Muscle of back (tissue), 11 donors: Measurements from ENCODE around the gene GUCY1B1. TPM values are rescaled to one million over a fixed set of nuclear protein-coding genes. Genes with fewer than 3 reads are reported as not detected.

ENCODE experiments used
- DNase-seq, 3 donors: peaks; one replicate each; pipeline versions ENCODE4 v3.0.0 to v3.0.0-alpha.2; 2013
- polyA plus RNA-seq, 10 donors: library from polyadenylated mRNA; unstranded; fragments of 120-200 nt; gene quantifications; one replicate each; pipeline ENCODE4 v1.2.1, GENCODE V29; 2013; ENCODE audit not compliant: insufficient read length in 10 of 10

The GUCY1B1 gene
- polyA plus RNA-seq, 10 donors, result 17.5 to 26.2 (median 23.5) TPM

DNA sequence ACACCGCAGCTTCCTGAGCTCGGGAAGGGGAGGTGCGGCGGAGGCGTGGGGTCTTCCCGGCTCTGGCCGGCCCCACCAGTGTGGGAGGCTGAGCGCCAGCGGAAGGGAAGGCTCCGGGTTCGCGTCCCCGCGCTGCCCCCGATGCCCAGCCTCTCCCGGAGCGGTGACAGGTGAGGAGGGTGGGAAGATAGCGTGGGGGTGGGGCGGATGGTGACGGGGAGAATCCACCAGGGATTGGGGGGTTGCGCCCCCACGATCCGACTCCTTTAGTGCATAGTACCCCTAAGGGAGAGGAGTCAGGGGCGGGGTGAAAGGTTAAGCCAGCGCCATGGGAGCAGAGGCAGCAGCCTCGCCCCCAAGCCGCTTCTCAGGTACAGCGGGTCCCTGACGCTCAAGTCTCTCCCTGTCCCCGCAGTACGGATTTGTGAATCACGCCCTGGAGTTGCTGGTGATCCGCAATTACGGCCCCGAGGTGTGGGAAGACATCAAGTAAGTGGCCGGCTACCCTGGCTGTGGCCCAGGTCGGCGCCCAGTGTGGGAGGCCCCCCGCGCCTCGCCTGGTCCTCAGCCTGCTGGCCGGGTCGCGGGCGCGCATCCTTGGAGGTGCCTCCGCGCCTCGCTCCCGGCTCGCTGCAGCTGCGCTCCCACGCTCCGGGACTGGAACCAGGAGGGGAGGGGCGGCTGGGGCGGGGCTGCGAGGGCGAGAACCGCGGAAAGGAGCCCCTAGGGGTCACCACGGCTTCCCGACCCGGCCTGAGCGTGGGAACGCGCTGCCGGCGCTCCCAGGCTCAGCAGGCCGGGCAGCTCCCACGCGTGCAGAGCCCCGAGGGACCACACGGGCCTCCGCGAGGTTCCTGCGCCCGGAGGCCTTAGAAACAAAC is 791 bp downstream of the GUCY1B1 start:
- DNase-seq, result peak; percentile 44 to 94 (median 79)

DNA sequence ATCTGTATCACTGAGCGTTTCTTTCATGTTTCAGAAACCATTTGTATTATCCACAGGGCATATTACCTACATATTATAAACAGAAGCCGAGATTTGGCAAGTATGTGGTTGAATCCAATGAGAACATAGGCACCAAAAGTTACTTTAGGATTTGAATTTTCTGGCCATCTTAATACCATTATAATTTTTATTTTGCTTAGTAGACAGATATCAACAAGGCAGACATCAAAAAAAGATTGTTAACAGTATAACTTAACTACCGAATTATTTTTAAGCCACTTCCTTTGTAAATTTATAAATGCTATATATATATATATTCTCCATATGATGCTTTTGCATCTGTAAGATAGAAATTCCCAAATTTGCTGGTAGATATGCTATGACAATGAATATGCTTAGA is 2.2 kb downstream of the GUCY1B1 start:
- DNase-seq, result no peak

DNA sequence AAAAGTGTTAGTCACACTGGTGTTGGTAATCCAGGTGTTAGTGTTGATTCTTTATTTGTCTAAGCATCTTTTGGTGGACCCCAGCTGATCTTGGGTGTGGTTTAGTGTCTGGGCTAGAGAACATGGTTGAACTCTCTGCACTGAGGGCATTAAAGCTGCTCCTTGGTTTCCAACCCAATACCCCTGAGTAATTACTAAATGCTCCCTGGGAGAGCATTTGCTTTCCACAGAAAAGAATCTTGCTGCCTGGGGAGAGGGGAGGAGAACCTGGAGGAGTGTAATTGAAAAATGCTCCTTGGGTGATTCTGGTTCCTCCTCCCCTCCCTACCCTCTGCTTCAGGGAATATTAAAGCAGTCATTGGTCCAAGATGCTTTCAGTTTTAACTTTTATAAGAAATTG is 3.1 kb downstream of the GUCY1B1 start:
- peak in 1 of 3 donors; percentile 25 for DNase-seq

DNA sequence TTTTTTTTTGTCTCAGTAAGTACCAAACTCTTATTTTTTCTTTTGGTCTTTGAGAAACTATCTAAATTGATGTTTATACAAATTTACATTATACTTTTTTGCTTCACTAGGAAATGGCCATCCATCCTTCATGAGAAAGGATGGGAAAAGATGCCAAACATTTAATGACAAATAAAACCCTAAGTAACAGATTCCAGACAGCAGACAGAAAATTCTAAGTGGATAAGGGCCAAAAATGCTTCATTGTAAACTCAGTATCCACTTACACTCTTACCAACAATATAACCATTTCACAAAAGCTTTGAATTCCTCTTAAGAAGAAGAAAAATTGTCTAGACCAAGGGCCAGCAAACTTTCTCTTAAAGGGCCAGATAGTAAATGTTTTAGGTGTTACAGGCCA is 3.5 kb downstream of the GUCY1B1 start:
- no peak for DNase-seq

DNA sequence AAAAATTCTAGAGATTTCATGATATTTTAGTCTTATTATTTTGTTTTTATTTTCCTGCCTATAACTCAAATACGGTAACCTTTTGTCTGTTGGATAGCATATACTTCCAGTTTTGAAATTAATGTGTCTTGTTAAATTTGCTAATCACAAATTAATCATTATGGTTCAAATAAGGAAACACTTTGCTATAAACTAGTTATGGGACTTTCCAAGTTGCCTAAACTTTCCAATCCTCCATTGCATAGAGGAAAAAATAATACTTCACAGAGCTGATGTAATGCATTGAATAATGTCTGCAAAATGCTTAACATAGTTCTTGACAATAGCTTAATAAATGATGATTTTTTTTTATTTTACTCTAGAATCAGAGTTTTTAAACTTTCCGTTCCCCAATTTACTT is 4.7 kb downstream of the GUCY1B1 start:
- DNase-seq, result no peak

DNA sequence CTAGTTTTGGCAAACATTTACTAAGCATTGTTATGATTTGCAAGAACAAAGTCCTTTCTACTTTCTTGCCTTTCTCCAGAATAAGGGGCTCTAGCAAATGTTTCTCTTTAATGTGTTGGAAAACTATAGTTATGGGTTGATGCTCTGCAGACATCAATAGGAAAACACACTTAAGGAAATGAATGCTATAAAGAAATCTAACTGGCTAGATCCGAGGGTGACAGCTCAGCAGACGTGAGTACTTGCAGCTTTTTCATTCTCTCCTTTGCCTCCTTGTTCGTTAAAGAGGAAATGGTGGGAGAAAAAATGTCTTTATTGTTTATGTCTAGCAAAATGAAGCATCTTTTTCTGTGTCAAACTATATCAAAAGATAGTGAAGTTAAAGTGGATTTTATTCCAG is 6.3 kb downstream of the GUCY1B1 start:
- DNase-seq, result no peak

DNA sequence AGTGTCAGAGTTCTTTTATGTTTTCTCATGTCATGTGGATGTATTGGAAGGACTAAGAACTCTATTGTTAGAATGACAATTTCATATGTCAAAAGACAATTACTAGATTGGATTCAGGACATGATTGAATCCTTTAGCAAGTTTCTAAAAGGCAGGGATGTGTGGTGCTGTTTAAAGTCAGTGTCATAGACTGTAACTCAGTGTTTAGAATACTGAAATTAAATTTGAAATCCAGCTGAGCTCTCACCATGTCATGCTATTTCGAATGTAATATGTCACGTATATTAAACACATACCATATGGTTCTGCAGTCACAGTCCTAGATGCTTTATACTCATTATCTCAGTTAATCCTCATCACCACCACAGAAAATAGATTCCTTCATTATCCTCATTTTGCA is 7.8 kb downstream of the GUCY1B1 start:
- no peak for DNase-seq

DNA sequence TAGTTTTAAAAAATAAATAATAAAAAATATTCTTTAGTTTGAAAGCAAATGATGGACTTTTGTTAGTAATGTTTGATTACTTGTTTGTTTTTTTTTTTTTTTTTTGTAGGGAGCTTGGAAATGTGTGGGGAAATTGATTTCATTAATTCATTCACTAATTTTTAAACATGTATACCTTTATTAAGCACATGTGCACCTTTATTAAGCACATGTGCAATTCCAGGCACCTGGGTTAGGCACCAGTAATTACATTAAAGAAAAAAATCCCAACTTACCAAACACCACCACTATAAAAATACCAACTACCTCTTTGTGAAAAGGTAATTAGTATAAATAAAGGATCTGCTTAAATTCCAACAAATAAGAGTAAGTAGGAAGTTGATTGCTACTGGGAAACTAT is 9.5 kb downstream of the GUCY1B1 start:
- no peak for DNase-seq

DNA sequence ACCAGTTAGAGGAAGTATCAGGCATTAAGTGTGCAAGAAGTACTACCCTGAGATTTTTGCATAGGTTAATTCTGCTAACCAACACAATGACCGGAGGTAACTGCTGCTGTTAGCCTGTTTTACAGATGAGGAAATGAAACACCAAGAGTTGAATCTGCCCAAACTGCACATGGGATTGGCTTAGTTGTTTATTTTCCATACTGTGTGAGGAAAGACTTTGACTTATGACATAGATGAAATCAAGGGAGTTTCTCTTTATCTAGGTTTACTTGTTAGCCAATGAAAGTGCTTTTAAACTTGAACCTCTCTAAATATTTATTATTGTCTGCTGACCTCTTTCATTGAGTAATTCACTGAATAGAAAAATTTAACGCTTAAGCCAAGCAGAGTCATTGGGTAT is 10.3 kb downstream of the GUCY1B1 start:
- no peak for DNase-seq

DNA sequence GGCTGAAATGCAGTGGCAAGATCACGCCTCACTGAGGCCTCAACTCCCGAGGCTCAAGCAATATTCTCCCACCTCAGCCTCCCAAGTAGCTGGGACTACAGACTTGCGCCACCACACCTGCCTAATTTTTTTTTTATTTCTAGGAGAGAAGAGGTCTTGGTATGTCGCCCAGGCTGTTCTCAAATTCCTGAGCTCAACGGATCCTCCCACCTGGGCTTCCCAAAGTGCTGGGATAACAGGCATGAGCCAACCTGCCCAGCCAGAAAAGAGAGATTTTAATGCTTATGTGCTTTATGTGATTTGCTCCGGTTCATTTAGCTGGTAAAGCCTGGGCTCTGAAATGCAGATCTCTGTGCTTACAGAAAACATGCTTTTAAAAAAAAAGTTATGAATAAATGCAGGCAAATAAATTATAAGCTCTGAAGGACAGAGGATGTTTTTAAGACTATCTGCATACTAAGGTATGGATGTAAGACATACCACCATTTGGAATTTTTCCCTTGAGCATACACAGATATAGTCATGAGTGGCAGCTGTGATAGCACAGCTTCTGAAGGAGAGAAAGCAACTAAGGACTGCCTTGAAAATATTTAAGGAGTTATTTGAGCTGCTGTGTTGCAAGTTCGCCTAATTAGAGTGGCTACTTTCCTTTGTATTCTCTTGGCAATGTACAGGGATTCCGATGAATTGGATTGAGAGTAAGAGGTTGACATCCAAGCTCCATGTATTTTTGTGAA is 13.8 kb downstream of the GUCY1B1 start:
- DNase-seq, result no peak

DNA sequence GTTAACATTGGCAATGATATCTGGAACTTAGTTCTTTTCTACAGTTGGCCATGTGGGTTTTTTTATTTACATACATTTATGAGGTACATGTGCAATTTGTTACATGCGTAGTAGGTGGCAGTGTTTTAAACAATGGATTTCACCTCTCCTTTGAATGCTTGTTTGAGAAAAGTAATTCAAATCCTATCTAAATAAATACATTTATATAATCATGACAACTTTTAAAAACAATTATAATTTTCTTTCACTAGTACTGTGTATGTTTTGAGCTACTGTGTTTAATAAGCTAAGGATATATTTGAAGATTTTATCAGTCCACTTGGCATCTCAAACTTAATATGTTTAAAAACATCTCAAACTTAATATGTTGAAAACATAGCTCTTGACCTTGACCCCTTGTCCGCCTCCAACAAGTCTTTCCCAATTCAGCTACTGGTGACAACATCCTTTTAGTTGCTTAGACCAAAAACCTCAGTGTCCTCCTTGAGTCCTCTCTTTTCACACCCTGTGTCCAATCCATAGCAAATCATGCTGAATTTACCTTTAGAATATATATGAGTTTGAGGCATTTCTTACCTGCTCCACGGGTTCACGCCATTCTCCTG is 14.5 kb downstream of the GUCY1B1 start:
- no peak for DNase-seq

DNA sequence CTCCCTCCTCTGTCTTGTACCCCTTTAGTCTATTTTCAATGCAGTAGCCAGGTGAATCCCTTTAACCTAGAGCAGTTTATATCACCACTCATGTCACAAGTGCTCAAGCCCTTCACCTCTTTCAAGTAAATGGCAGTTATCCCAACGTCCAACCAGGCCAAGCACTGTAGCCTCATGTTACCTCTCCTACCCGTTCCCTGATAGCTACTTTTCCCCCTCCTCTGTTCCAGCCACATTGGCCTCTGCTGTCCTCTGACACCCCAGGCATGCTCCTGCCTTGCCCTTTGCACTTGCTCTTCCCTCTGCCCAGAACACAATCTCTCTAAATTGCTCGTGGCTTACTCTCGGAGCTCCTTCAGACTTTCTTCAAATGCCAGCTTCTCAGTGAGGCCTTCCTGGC is 15.2 kb downstream of the GUCY1B1 start:
- no peak for DNase-seq

DNA sequence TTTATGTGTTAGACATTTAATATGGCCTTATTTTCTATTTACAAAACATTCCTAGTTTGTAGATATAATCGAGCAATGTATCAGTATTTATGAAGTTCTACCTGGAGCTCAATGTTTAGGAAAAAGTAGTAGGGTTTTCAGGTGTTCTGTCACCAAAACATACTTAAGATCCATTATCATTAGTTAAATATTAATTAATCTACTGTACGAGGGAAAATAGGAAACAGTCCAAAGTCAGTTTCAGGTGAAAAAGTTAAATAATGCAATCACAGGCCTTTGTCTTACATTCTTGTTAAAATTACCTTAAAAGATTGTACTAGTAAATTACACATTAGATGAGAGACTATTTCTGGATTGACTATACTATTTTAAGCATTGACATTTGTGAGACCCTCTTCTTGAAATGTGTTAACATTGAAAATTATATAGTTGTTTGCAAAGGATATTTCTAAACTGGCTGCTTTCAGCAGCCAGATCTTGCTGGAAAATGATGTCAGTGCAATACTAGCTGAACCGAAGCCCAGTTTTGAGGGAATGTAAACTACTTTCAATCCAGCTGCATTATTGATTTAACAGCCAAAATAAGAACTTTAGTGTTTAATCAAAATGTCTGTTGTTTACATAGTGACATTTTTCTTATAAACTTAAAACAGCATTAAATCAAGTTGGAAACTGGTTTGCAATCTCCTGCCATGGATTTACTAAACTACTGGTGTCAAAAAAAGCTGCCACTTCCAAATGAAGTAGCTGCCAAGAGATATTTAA is 19.3 kb downstream of the GUCY1B1 start:
- DNase-seq, result peak; percentile 80 to 92 (median 83)

DNA sequence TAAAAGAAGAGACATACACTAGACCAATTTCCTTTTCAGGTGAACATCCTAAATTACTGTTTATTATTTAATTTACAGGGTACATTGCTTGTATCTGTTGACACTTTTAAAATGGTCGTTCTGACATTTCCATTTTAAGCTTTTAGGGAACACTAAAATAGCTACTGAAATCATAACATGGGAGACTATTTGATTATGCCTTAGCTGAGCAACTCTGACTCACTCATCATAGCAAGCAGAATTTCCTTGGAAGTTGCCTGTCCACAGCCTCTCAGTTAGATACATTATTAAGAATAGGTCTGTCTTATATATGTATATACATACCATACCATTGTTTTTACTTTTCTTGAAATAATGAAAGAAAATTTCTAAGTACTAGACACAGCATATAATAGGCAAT is 22.0 kb downstream of the GUCY1B1 start:
- no peak for DNase-seq

DNA sequence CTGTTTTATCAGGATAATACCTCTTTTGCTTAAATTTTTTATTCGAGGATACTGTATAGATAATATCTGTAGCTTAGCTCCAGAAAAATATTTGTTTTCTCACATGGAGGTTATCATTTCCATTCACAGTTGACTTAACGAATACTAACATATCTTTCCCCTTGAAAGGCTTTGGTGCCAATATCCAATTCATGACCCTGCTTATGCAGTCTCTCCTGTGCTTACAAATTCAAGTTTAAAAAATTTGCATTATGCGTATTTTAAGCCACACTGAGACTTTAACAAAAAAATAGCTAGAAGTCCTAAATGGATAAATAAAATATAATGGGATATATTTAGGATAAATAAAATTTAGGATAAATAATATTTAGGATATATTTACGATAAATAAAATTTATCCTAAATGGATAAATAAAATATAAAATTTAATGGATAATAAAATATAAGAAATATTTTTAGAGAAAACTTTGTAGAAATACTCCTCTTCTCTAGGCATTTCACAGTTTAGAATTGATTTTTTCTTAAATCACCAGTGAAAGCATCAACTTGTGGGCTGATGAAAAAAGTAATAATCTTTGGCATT is 22.5 kb downstream of the GUCY1B1 start:
- DNase-seq, result no peak

DNA sequence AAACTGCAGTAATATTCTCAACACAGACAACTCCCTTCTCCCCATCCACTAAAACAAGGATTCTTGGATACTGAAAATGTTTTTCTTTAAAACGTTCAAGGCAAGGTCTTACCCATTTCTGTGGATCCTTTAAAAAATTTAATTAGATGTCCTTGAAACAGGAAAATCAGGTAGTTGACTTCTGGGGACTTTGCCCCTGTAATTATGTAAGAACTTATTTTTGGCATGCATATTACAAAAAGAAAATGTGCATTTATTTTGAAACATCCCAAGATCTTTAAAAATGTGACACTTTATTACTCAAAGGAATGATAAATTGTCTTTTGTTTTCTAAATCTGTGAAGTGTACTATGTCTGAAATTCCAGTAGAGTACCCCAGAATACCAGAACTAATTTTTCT is 25.8 kb downstream of the GUCY1B1 start:
- DNase-seq, result no peak

DNA sequence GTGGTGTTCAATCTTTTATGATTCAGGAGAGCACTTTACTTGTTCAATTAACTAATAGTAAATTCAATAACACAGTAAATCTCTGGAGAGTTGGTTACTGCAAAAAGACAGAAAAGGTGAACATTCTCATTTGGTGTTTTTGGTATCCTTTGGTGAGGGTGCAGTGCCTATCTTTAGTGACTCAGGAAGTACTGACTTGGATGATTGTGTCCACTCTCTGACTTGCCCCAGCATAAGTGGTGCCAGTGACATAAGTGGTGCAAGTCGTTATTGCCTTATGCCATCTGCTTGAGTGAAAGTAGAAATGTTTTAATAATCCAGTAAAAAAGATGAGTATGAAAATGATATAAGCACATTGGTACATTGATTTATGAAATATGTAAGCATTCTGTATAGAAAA is 27.0 kb downstream of the GUCY1B1 start:
- no peak for DNase-seq

DNA sequence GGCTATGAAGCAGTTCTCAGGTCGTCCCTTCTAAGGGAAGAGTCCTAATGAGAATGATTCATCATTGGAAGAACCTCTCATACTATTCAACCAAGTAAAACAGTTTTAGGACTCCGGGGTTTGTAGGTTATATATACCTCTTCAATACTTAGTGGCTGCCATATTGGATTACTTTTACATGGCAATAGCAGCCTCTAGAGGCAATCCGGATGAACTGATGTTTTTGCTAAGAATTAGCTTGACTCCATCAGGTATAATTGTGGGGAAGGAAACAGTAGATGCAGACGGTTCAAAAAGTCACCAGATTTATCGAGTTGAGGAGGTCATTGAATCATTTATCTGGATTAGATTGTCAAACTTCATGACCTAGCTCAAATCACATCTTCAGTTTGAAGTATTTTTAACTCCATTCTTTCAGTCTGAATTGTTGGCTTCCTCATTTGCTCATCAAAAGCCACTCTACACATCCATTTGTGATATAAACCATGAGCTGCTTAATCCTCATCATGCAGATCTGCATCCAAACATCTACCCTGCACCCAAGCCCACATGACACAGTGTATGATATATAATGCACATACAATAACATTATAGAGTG is 28.4 kb downstream of the GUCY1B1 start:
- DNase-seq, result peak; percentile 32 to 67 (median 42)

DNA sequence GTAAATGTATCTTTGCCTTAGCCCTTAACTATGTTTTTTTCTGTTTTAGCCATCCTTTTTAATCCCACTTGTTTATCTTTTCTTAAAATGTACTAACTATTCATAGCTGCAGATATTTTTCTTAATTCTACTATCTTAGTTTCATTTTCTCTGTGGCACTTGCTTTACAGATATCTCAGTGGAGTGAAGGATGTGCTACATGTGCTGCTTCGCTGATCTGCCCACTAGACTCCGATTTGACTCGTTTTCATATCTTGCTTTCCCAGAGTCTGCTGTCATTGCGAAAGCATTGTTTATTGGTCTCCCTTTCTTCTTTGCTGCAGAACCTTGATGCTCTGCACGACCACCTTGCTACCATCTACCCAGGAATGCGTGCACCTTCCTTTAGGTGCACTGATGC is 30.6 kb downstream of the GUCY1B1 start:
- no peak for DNase-seq

DNA sequence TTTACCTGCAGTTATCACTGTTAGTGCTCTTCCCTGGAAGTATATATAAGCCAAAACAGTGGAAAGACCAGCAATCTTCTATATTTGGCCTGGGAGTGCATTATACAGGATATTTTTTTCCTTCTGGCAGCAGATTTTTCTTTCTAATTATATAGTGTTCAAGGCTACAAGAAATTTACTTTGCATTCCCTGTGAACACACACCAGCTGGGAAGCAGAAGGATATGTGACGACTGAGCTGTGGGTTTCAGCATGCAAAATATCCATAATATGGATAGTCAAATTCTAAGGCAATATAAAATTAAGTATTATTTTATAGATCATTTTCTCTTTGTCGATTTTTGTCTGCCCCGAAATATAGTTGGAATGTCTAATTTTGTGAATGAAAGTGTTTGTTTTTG is 31.2 kb downstream of the GUCY1B1 start:
- DNase-seq, result no peak

DNA sequence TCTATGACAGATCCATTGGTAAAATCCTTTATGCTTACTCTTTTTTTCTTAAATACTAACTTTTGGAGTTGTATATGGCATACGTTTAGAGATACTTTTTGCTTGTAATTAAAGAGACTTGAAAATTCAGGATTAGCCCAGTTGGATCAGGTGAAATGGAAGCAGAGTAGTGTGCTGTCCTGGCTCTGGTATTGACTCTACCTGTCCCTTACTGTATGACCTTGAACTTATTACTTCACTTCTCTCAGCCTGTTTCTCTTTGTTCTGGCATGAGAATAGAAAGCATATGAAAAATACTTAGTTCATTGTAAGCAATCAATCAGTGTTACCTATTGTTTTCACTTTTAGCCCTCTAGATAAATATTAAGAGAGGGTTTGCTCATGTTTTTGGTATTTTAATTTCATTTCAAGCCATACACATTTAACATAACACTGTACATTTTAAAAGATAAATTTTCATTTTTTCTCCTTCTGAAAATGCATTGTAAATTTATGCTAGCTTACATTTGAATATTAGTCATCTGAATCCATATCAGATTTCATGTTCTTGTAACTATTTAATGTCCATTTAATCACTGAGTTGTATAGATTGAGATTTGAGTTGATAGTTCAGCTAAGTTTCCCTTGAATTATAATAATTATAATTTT is 35.9 kb downstream of the GUCY1B1 start:
- no peak for DNase-seq
